IPS-NIHi7 (cell line): Measurements from ENCODE around the gene THBS3.
A peak's percentile ranks its signal among the peaks of the same experiment; 100 is the strongest.
"Not testable (repeated sequence)": the region's sequence is repeated elsewhere in the genome, so short reads cannot be mapped to it uniquely, and the experiment has no call there.

ENCODE experiments used
- DNase-seq: peaks from one replicate; pipeline ENCODE4 v3.0.0; 2012; ENCODE audit warnings: mixed read lengths; ENCODE audit errors: extremely low spot score

Gene THBS3

DNA sequence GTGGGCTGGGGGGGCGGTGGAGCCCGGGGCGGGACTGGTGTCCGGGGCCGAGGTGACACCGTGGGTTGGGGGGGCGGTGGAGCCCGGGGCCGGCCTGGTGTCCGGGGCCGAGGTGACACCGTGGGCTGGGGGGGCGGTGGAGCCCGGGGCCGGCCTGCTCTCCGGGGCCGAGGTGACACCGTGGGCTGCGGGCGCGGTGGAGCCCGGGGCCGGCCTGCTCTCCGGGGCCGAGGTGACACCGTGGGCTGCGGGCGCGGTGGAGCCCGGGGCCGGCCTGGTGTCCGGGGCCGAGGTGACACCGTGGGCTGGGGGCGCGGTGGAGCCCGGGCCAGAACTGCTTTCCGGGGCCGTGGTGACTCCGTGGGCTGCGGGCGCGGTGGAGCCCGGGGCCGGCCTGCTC, 17.8 kb downstream of the THBS3 start:
- not testable (repeated sequence) for DNase-seq

DNA sequence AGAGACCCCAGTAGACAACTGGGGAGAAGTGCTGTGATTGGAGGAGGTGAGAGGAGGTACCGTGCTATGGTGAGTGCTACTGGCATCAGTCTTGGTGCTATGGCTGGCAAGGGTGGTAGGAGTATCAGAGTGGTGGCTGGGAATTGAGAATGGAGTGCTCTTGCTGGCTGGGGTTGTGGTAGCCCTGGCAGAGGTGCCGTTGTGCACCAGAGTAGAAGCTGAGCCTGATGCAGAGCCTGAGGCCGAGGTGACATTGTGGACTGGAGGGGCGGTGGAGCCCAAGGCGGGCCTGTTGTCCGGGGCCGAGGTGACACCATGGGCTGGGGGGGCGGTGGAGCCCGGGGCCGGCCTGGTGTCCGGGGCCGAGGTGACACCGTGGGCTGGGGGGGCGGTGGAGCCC, 19.4 kb downstream of the THBS3 start:
- DNase-seq: no peak

DNA sequence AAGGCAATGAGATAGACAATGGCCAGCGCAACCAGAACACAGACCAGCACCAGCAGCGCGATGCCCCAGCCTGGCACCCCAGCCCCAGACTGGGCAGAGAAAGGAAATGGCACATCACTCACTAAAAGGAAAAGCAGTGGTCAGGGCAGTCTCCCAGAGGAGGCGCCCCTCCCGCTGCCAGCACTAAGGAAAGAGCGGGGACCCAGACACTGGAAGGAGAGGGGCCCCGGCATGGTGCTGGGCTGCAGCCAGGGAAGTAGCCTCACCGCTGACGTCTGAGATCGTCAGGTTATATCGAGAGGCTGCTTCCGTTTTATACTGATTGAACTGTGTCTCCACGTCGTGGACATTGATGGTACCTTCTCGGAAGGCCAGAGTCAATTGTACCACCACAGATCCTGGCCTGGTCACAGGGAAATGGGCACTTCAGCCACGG, 20.2 kb downstream of the THBS3 start:
- no peak for DNase-seq

DNA sequence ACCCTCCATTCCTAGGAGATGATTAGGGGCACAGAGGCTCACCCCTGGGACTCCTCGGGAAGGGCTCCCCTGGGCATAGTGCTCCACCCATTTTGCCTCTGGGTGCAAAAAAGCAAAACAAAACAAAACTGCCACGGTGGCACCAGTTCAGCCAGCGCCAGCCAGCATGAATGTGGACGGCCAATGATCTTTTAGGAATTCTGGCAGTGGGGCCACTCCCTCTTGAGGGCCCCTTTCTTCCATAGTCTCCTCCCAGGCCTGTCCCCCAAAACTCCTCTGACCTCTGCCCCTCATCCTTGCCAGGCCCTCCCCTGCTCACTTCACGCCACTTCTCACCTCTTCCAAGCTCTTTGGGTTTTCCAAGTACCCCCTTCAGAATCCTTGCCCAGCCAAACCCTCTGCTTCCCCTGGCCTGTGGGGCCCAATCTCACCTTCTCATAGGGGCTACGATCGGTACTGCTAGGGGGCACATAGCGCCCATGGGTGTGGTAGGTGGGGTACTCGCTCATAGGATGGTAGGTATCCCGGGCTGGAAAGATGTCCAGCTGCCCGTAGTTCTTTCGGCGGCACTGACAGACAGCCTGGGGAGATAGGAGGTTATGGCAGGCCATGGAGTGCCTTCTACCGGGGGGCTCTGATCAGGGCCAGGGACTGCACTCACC, 20.8 kb downstream of the THBS3 start:
- DNase-seq: no peak

DNA sequence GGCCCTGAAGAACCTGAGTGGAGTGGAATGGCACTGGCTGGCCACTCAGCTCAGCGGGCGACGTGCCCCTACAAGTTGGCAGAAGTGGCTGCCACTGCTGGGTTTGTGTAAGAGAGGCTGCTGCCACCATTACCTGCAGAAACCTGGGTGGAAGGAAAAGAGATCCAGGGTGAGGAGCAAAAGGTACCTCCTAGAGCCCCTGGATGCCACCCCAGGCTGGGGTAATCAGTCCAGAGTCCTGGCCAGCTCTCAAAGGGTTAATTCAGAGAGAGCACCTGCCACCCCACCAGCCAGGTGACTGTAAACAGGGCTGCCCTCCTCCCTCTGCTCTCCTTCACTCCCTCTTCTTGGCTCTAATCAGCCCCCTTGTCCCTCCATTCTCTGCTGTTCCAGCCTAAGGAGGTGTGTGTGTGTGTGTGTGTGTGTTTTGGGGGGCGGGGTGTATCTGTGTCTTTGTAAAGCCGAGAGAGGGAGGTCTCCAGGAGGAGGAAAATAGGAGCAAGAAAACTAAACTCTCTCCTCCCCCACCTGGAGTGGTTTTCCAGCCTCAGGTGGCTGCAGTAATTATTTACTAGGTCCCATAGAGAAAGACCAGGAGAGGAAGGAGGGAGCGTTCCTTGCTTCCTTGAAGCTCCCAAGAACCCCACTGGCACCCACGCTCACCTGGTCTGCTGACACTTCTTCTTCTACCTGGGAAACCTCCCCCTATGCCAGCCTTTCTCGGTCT, 21.5 kb downstream of the THBS3 start:
- no peak for DNase-seq

DNA sequence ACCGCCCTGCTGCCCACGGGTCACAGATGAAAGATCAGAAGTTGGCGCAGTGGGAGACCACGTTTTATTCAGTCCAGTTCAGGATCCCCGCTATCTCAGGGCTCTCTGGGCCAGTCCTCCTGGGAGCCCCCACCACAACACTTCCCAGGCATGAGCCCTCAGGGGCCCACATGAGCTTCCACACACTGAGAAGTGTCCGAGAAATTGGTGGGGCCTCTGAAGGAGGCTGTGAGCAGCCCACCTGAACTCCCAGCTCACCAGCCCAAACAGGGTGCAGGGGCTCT, 22.0 kb downstream of the THBS3 start:
- no peak for DNase-seq

DNA sequence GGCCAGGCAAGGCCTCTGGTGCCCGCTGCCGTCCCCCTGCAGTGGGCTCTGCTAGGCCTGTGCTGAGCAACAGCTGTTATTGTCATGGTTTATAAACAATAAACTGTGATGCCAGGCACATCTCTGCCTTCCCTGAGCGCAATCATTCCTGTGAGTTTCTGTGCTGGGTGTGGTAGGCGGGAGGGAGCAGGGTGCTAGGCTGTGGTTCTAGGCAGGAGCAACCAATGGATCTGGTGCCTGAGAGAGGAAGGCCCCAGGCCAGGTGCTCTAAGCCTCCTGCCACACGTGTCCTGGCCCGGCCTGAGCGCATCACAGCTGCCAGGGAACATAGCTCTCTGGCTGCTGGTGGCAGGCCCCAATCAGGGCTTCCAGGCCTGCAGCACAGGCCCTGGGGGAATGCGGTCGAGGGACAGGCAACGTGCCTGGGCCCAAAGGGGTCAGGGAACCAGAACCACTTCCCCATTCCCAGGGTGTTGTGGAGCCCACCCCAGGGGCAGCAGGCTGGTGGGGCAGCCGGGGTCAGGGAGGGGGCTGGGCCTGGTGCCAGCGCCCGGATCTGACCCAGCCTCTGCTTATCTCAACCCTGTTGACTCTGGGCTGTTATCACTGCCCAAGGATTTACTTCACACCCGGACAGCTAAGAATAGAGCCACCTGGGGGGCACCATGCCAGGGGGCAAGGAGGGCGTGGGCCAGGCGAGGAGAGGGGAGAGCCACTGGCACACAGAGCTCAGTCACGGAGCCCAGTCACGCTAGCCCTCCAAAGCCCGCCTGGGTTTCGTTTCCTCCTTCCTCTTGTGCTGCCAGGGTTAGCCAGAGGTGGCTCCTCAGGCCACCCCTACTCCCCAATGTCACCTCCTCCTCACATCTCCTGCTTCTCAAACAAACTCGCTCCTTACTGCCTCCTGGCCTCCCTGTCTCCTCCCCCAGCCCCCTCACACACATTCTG, 22.6 kb downstream of the THBS3 start:
- no peak for DNase-seq

DNA sequence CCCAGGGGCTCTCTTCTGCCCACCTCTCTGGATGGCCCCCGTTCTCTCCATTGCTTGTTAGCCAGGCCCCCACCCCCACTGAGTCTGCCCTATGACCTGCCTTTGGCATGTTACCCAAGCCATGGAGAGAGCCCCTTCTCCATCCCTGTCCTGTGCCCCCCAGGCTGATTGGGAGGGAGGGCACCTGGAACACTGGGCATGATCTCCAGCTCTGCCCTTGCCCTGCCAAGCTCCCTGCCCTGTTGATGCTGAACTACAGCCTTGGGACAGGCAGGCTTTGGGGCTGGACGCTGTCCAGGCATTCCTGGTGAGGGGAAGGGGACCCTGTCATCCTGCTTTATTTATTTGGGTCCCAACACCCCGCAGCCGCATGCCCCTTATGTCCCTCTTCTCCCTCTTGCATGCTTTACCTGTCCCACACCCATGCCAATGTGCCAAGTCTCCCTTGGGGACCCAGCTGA, 23.3 kb downstream of the THBS3 start:
- DNase-seq: no peak

DNA sequence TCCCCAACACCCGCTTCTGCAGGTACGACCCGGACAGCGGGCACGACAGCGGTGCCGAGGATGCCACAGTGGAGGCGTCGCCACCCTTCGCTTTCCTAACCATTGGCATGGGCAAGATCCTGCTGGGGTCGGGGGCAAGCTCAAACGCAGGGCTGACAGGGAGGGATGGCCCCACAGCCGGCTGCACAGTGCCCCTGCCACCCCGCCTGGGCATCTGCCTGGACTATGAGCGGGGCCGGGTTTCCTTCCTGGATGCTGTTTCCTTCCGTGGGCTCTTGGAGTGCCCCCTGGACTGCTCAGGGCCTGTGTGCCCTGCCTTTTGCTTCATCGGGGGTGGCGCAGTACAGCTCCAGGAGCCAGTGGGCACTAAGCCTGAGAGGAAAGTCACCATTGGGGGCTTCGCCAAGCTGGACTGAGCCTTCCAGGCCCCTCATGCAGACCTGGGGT, 23.9 kb downstream of the THBS3 start:
- DNase-seq: no peak

DNA sequence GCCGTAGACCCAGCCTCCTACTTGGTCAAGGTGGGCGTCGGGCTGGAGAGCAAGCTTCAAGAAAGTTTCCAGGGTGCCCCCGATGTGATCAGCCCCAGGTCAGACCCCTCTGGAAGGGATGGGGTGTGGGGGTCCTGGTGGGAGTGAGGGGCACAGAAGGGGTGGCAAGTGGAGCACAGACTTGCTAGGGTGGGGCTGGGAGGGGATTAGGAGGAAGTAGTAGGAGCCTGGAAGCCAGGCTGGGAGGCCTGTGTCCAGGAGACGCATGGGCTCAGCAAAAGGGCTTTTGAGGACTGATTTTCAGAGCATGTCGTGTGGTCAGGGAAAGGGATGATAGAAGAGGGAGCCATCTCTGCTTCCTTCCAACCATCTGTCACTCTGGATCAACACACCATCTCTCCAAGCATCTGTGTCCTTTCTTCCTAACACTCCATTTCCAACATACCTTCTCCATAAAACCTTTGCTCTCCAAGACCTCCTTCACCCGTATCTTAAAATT, 25.6 kb downstream of the THBS3 start:
- DNase-seq: no peak

DNA sequence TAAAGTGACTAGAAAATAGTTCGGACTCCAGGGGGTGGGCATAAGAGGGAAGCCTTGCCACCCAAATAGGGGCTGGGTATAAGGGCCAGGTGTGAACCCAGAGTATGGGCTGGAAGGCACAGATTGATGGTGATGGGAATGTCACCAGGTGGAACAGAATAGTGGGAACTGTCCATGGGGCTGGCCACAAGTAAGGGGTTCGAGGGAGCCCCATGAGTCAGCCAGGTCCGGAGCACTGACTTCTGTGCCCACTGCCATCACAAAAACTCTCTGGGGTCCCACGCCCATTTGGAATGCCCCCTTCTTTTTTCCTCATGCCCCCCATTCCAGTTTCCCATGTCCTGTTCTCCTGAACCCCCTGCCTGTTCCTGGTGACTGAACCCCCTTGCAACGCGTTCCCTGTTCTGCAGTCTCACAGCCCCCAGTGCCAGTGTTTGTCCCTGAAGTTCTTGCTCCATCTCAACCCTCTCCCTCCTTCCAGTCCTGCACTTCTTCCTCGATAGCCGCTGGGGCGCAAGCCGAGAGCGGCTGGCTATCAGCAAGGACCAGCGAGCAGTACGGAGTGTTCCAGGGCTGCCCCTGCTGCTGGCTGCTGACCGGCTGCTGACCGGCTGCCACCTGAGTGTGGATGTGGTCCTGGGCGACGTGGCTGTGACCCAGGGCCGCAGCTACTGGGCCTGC, 26.2 kb downstream of the THBS3 start:
- no peak for DNase-seq

DNA sequence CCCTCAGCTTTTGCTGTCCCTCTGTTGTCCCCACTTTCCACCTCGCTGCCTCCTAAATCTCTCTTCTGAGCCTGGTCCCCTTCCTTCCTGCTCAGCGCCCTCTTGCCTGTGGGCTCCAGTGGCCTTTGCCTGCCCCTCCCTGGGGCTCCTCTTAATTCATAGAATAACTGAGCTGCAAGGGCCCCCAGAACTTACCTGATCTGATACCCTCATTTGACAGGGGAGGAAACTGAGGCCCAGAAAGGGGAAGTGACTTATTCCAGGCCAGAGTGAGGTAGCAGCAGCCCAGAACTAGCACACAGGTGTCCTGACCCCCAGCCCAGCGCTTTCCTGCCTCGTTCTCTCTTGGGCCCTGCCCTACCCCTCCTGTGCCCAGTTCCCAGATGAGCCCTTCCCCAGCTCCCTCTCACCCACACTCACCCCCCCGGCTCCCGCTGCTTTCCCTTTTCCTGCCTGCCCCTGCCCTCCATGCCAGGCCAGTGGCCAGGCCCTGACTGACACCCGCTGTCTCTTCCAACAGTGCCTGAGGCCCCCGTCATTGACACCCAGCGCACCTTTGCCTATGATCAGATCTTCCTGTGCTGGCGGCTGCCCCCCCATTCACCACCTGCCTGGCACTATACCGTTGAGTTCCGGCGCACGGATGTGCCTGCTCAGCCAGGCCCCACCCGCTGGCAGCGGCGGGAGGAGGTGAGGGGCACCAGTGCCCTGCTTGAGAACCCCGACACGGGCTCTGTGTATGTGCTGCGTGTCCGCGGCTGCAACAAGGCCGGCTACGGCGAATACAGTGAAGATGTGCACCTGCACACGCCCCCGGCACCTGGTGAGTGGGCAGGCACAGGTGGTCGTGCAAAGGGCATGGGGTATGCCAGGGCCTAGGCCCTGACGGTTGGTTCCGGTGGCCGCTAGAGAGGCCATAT, 28.3 kb downstream of the THBS3 start:
- no peak for DNase-seq

DNA sequence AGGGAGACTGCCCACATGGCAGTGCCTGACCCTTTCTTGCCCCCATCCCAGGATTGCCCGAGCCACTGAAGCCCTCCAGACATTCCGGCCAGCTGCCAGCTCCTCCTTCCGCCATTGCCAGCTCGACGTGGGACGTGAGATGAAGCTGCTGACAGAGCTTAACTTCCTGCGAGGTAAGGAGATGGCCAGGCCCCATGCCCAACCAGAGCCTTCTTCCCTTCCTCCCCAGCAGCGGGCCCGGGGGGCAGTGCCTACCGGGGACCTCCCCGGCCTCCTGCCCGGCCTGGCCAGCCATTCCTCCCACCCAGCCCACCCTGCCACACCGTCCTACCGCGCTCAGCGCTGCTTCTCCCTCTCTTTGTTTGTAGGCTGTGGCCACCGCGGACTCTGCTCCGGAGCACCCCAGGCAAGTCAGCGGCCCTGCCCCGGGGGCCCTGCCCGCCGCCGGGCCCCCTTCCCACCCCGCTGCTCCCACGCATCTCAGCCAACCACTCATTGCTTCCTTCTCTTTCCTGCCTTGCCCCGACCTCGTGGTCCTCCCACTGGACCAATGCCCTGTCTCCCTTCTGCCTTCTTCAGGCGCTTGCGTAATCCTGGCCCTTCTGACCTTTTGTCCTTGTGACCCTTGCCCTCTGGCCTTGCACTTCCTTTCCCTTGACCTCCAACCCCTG, 29.1 kb downstream of the THBS3 start:
- no peak for DNase-seq

DNA sequence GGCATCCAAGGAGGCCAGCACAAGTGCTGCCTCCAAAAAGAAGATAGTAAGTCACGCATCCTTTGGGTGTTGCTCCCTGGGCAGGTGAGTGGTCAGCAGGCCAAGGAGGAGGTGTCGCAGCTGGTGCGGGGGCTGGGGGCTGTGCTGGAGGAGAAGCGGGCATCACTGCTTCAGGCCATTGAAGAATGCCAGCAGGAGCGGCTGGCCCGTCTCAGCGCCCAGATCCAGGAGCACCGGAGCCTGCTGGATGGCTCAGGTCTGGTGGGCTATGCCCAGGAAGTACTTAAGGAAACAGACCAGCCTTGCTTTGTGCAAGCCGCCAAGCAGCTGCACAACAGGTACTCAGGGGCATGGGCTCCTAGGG, 29.8 kb downstream of the THBS3 start:
- DNase-seq: no peak

DNA sequence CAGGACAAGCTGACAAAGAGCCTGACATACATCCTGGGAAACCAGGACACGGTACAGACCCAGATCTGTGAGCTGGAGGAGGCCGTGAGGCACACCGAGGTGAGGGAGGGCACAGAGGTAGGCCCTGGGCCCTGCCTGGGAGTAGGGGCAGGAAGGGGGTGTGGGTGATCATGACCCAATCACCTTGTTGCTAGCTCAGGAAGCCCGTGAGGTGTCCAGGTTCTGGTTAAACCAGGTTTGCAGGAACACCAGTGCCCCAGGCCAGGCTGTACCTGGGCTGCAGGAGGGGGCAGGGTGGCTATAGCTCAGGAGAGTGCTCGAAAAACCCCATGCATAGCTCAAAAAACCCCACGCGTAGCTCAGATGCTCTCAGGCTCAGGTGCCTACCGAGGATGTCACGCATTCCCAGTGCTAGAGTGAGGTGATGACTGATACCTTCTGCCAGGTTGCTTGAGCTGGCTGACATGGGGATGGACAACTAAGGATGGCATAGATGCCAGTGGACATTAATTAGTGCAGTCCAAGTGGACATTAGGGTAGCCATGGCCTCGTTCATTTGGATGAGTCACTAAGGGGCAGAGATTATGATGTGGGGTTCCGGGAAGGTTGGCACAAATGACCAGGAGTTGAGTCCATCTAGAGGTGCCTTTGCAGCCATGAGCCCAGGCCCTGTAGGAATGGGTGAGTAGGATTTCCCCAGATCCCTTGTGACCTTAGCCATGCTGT, 30.3 kb downstream of the THBS3 start:
- DNase-seq: no peak

DNA sequence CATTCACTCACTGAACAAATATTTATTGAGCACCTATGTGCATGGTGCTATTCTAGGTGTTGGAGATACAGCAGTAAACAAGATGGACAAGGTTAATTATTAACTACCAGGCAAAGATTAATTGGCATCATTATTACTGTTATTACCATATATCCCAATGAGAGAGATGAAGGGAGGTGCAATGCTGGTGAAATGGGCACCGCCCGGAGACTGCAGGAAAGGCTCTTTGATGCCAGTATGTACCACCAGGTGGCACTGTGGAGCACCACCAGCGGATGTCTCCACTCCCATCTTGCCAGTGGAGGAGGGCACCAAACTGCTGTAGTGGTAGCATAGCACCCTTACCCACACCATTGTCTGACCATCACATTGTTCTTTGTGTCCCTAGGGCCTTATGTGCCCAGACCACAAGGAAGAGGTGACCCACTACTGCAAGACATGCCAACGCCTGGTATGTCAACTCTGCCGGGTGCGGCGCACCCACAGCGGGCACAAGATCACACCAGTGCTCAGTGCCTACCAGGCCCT, 31.1 kb downstream of the THBS3 start:
- peak; percentile 91 for DNase-seq

DNA sequence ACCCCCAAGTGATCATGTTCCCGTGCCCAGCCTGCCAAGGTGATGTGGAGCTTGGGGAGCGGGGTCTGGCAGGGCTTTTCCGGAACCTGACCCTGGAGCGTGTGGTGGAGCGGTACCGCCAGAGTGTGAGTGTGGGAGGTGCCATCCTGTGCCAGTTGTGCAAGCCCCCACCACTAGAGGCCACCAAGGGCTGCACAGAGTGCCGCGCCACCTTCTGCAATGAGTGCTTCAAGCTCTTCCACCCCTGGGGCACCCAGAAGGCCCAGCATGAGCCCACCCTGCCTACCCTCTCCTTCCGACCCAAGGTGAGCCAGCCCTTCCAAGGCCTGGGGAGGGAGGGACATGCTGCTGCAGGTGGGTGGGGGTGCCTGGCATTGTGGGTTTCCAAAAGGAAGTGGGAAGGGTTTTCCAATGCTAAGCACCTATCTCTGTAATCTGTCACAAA, 31.7 kb downstream of the THBS3 start:
- DNase-seq: no peak

DNA sequence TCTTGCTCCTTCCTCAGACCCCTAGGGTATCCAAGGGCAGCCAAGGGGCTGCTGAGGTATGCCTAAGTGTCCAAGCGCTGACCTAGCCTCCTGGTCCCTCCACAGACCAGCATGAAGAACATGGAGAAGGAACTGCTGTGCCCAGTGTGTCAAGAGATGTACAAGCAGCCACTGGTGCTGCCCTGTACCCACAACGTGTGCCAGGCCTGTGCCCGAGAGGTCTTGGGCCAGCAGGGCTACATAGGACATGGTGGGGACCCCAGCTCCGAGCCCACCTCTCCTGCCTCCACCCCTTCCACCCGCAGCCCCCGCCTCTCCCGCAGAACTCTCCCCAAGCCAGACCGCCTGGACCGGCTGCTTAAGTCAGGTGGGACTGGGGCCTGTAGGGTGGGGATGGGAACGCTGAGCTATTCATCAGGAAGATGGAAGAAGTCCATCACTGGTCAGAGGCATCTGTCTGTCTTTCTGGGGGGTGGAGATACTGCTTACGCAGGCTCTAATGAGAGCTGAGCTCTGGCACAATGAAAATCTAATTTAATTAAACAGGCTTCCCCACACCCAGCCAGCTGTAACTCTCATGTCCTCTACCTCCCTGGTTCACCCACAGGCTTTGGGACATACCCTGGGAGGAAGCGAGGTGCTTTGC, 32.3 kb downstream of the THBS3 start:
- peak; percentile 4 for DNase-seq
